SK-N-SH treated with all-trans-retinoic acid at 6 μM for 48 hours (cell line): ENCODE data around the gene RGS12.

Experiments used
- GLIS3 ChIP-seq: fragments of 250-450 bp; sonication (Bioruptor Pico); IDR thresholded peaks from 2 replicates; pipeline ENCODE4 v1.5.0; 2020; ENCODE audit warnings: mild to moderate bottlenecking, moderate library complexity
- PATZ1 ChIP-seq: fragments of 250-450 bp; sonication (Bioruptor Pico); IDR thresholded peaks from 2 replicates; pipeline ENCODE4 v1.8.0; 2020; ENCODE audit warnings: mild to moderate bottlenecking, moderate library complexity, borderline replicate concordance
- ZNF70 ChIP-seq: fragments of 450-650 bp; formaldehyde crosslinking; IDR thresholded peaks from 2 replicates; pipeline ENCODE4 v1.5.0; 2020; ENCODE audit warnings: mild to moderate bottlenecking, moderate library complexity

DNA sequence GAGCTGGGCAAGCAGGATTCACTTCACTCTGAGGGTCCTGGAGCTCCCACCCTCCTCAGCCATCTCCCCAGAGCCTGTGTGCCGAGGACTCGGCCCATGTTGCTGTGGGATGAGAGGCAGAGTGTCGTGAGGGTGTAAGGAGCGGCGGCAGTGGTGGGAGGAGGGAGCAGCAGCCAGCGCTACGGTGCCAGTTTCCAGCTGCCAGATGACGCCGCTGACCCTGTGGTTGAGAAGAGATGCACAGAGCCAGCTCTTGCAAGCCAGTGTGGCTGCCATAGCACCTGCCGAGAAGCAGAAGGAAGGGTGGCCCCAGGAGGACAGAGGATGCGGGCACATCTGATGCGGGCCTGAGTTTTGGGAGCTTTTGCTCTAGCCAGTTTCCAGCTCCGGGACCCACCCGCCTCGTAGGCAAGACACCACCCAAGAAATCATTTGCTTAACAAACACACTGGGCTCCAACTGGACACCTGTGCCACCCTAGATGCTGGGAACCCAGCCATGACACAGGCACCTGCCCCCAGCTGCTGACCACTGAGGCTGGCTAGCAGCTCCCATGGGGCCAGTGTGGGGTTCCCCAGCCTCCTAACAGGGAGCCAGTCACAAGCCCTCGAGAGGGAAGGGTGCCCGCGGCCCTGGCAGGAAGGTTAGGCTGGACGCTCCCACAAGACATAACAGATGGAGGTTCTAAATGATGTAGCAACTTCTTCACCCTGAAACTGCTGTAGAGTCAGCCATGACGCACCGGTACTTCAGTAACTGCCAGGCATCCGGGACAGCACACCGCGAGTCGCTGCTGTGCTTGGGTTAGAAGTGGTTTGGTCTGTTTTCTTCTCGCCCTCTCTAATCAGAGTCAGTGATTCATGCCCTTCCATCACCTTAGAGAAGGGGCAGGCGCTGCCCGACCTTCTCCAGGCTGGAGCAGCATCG lies 35.0 kb upstream of the RGS12 start:
- TF ChIP-seq PATZ1: no peak
- TF ChIP-seq ZNF70: no peak
- TF ChIP-seq GLIS3: no peak
